ENCODE data around the gene DOK6. TPM values are rescaled to one million over a fixed set of nuclear protein-coding genes. Genes with fewer than 3 reads are reported as not detected.

Gene DOK6
- total and polyA plus RNA-seq, 2 of the 13 experiments (the other 11 are each of a cell fraction or from before 2014, with no cell fraction given): 17.0 to 17.2 TPM

DNA sequence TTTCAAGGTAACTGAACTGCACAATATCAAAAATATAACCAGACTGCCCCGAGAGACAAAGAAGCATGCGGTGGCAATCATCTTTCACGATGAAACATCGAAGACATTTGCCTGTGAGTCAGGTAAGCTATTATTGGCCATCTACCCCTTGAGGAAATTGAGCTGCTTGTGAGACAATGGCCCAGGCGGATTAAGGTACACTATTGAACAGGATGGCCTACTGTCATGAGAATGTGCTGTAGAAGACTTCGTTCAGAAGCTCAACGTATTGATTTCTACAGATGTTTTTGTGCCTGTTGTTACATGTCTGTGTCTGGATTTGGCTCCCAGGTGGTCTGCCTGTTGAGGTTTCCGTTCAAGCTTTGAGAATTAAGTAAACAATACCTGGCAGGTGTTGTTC lies 198.7 kb downstream of the DOK6 start:
- Histone ChIP-seq H3K36me3 (replicated peaks in 1 of 2; ENCODE audit: control insufficient read depth in 1 of 2, insufficient read depth in 2 of 2, low read length in 2 of 2) (0 out of 5 replicates have a peak, but pooled peaks cover 0 to 10% of the 10 kb centered on the region in 2 experiments), H3K27me3 (ENCODE audit: control insufficient read depth in 1 of 2, insufficient read depth in 2 of 2, low read length in 2 of 2) (no peaks in the 10 kb centered on the region), H3K9ac (ENCODE audit: insufficient read depth, low read depth, low read length) (no peak overlapping the region), H3K9me3 (ENCODE audit: low read length) (peaks cover 17% of the 10 kb centered on the region), H3K27ac (ENCODE audit: extremely low read length, insufficient read depth, low read length) (no peak overlapping the region), H4K20me1 (ENCODE audit: insufficient read depth, low read length) (no peaks in the 10 kb centered on the region), H3K79me2 (ENCODE audit: insufficient read depth, low read length) (no peaks in the 10 kb centered on the region), H3K4me2 (ENCODE audit: low read depth, low read length) (no peak overlapping the region), H3K4me1 (ENCODE audit: insufficient read depth, low read length) (no peaks in the 10 kb centered on the region), H3K4me3 (replicated peaks in 1 of 3; ENCODE audit: insufficient read depth in 1 of 3, low read depth in 2 of 3, low read length in 3 of 3) (no peak overlapping the region), H2AFZ (ENCODE audit: low read length) (no peak overlapping the region)
- CTCF ChIA-PET (ENCODE audit: low intra/inter-chr PET ratio, low total read pairs): no interaction called here
- DNase-seq (ENCODE audit: low spot score) (no peak), FAIRE-seq (no peak), ATAC-seq (no peak)
- intact Hi-C loops (cut with micrococcal nuclease; ENCODE audit: unreplicated experiment): no loop called here
- POLR2A ChIA-PET: no interaction called here
- no TSS peak for BruUV-seq (replicated peaks)
- in situ Hi-C loops (cut with HindIII; ENCODE audit: extremely low pct_ligation_motif_present, low pct_unique_long_range_greater_than_20kb): no loop called here
- TF ChIP-seq, protein P1, sequence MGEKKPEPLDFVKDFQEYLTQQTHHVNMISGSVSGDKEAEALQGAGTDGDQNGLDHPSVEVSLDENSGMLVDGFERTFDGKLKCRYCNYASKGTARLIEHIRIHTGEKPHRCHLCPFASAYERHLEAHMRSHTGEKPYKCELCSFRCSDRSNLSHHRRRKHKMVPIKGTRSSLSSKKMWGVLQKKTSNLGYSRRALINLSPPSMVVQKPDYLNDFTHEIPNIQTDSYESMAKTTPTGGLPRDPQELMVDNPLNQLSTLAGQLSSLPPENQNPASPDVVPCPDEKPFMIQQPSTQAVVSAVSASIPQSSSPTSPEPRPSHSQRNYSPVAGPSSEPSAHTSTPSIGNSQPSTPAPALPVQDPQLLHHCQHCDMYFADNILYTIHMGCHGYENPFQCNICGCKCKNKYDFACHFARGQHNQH (CRISPR knock-in tag; IDR thresholded peaks at IDR 0.05): no peak
- TF ChIP-seq KAT7 (CRISPR knock-in tag; IDR thresholded peaks at IDR 0.05; ENCODE audit: borderline replicate concordance) (no peak), ZNF234 (CRISPR knock-in tag; conservative IDR thresholded peaks at IDR 0.05) (no peak), SPEN (CRISPR knock-in tag; IDR thresholded peaks at IDR 0.05; ENCODE audit: low read depth) (no peak), SRSF4 (IDR thresholded peaks at IDR 0.05; ENCODE audit: low read depth, low read length, poor library complexity, severe bottlenecking) (no peak), TRIM24 (CRISPR knock-in tag; IDR thresholded peaks at IDR 0.05) (no peak), XBP1 (CRISPR knock-in tag; IDR thresholded peaks at IDR 0.05) (no peak), SCMH1 (CRISPR knock-in tag; IDR thresholded peaks at IDR 0.05; ENCODE audit: borderline replicate concordance) (no peak)
- TF ChIP-seq, protein P2, sequence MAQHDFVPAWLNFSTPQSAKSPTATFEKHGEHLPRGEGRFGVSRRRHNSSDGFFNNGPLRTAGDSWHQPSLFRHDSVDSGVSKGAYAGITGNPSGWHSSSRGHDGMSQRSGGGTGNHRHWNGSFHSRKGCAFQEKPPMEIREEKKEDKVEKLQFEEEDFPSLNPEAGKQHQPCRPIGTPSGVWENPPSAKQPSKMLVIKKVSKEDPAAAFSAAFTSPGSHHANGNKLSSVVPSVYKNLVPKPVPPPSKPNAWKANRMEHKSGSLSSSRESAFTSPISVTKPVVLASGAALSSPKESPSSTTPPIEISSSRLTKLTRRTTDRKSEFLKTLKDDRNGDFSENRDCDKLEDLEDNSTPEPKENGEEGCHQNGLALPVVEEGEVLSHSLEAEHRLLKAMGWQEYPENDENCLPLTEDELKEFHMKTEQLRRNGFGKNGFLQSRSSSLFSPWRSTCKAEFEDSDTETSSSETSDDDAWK (CRISPR knock-in tag; IDR thresholded peaks at IDR 0.05): no peak
- TF ChIP-seq, protein P3, sequence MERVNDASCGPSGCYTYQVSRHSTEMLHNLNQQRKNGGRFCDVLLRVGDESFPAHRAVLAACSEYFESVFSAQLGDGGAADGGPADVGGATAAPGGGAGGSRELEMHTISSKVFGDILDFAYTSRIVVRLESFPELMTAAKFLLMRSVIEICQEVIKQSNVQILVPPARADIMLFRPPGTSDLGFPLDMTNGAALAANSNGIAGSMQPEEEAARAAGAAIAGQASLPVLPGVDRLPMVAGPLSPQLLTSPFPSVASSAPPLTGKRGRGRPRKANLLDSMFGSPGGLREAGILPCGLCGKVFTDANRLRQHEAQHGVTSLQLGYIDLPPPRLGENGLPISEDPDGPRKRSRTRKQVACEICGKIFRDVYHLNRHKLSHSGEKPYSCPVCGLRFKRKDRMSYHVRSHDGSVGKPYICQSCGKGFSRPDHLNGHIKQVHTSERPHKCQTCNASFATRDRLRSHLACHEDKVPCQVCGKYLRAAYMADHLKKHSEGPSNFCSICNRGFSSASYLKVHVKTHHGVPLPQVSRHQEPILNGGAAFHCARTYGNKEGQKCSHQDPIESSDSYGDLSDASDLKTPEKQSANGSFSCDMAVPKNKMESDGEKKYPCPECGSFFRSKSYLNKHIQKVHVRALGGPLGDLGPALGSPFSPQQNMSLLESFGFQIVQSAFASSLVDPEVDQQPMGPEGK (CRISPR knock-in tag; IDR thresholded peaks at IDR 0.05): no peak
- TF ChIP-seq, protein P4, sequence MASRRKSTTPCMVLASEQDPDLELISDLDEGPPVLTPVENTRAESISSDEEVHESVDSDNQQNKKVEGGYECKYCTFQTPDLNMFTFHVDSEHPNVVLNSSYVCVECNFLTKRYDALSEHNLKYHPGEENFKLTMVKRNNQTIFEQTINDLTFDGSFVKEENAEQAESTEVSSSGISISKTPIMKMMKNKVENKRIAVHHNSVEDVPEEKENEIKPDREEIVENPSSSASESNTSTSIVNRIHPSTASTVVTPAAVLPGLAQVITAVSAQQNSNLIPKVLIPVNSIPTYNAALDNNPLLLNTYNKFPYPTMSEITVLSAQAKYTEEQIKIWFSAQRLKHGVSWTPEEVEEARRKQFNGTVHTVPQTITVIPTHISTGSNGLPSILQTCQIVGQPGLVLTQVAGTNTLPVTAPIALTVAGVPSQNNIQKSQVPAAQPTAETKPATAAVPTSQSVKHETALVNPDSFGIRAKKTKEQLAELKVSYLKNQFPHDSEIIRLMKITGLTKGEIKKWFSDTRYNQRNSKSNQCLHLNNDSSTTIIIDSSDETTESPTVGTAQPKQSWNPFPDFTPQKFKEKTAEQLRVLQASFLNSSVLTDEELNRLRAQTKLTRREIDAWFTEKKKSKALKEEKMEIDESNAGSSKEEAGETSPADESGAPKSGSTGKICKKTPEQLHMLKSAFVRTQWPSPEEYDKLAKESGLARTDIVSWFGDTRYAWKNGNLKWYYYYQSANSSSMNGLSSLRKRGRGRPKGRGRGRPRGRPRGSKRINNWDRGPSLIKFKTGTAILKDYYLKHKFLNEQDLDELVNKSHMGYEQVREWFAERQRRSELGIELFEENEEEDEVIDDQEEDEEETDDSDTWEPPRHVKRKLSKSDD (CRISPR knock-in tag; IDR thresholded peaks at IDR 0.05; ENCODE audit: low read depth): no peak
- TF ChIP-seq, protein P5, sequence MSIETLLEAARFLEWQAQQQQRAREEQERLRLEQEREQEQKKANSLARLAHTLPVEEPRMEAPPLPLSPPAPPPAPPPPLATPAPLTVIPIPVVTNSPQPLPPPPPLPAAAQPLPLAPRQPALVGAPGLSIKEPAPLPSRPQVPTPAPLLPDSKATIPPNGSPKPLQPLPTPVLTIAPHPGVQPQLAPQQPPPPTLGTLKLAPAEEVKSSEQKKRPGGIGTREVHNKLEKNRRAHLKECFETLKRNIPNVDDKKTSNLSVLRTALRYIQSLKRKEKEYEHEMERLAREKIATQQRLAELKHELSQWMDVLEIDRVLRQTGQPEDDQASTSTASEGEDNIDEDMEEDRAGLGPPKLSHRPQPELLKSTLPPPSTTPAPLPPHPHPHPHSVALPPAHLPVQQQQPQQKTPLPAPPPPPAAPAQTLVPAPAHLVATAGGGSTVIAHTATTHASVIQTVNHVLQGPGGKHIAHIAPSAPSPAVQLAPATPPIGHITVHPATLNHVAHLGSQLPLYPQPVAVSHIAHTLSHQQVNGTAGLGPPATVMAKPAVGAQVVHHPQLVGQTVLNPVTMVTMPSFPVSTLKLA (IDR thresholded peaks at IDR 0.05): no peak
- WGBS (ENCODE audit: low lambda C conversion rate): 91% methylated on average over 7 of the region's 8 CpGs
